Measurements from ENCODE around the gene HMOX1. TPM values are rescaled to one million over a fixed set of nuclear protein-coding genes. Genes with fewer than 3 reads are reported as not detected.
A peak's percentile ranks its signal among the peaks of the same experiment; 100 is the strongest.
"Not testable (repeated sequence)": the region's sequence is repeated elsewhere in the genome, so short reads cannot be mapped to it uniquely, and the experiment has no call there.

HMOX1 gene
- total RNA-seq, 1 experiment from 2014 or later, result 167 TPM

DNA sequence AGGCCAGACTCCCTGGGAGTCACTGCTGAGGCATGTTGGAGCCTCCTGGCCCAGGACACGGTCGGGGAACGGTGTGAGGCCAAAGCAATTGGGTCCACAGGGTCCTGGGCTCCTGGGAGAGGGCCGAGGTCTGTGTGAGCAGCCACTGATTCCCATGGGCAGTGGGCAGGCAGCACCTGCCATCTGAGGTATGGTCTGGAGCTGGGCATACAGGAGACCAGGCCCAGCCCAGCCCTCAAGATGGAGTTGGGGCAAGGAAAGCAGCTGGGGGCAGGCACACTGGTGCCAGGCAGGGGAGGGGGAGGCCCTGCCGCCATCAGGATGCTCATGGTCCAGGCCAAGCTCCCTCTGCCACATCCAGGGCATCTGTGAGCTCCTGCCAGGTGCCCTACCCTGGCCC is 32.2 kb upstream of the HMOX1 start:
- in situ Hi-C loops (cut with HindIII; ENCODE audit: low pct_unique_long_range_greater_than_20kb, low sequenced_read_pairs), result no loop called here
- no peak for DNase-seq (ENCODE audit: low read depth)

DNA sequence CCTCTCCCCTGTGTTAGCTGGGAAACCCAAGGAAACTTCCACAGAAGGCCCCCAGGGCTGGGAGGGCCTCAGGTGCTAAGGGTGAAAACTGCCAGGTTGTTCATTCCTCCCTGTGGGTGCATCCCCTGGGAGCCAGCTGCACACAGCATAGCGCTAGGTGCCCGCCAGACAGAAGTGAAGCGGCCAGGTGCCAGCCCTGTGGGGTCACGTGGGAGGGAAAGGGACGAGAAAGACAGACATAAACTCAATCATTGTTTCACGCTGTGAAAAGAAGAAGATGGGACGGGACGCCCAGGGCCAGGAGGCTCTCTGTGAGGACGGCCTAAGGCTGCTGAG is 31.6 kb upstream of the HMOX1 start:
- in situ Hi-C loops (cut with HindIII; ENCODE audit: low pct_unique_long_range_greater_than_20kb, low sequenced_read_pairs), result no loop called here
- DNase-seq (ENCODE audit: low read depth), result no peak

DNA sequence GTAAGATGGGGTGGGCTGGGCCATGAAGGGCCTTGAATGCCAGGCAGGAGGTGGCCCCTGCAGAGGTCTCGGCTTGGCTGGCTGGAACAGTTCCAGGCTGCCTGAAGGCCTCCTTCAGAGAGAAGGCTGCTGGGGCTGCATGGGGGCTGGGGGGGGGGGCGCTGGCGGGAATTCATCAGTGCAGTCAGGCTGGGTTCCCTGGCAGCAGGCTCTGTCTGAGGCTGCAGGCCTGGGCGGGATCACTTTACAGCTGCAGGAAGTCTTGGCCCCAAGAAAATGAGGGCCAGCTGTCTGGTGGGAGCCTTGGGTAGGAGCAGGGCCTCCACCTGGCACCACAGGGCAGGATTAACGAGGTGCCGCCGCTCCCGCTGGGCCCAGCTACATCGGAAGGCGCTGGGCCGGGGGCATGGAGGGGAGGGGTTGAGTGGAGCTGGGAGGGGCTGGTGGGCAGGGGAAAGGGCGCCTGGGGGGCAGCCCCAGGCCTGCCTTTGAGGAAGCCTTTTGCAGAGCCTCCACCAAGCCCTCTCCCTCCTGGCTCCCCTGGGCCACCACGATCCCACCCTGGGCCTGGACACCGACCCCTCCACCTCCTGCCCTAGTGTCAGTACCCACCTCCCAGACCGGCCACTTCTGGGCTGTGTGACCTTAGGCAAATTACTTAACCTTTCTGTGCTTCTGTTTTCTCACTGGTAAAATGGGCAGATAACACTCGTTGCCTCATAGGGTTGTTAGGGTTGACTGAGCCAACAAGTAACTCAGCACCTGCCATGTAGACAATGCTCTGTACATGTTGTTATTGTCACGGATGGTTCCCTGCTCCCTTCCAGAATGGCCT is 31.0 kb upstream of the HMOX1 start:
- no peak for DNase-seq (ENCODE audit: low read depth)
- in situ Hi-C loops (cut with HindIII; ENCODE audit: low pct_unique_long_range_greater_than_20kb, low sequenced_read_pairs), result no loop called here

DNA sequence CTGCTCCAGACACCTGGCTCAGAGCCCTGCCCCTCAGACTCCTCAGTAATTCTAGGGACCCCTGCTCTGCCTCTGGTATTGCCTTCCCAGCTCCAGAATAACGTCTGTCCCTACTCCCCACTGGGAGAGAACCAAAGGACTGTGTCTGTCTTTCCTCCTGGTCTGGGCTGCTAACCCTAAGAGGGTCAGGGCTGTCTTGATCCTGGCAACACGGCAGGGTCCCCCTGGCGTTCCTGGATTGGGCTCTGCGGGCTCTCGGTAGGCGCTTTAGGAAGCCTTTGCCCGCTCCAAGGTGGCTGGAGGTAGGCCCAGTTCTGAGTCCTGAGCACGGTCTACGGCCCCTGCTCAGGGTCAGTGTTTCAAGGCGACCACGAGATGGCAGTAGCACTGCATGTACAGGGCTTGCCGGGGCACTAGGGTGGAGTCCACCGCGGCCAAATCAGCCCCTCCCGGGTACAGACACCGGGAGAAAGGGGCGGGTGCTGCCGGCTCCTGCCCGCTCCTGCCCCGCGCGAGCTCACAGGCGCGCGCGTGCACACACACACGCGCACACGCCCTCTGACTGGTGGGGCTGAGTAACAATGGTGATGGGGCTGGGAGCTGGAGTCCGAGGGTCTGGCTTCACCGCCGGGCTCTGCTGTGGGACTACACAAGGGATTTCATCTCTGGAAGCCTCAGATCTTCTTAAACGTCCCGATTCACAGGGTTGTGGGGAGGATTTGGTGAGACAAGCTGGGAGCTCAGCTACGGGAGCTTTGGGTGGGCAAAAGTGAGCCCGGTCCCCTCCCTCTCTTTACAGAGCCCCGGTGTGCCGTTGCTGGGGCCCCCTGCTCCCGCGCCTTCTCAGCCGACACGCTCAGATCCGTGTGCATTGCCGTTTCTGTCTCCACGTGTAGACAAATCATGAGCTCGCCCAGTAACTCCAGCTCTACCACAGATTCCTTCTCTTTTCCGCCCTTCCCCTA is 30.1 kb upstream of the HMOX1 start:
- in situ Hi-C loops (cut with HindIII; ENCODE audit: low pct_unique_long_range_greater_than_20kb, low sequenced_read_pairs), result no loop called here
- DNase-seq (ENCODE audit: low read depth), result peak; percentile 90

DNA sequence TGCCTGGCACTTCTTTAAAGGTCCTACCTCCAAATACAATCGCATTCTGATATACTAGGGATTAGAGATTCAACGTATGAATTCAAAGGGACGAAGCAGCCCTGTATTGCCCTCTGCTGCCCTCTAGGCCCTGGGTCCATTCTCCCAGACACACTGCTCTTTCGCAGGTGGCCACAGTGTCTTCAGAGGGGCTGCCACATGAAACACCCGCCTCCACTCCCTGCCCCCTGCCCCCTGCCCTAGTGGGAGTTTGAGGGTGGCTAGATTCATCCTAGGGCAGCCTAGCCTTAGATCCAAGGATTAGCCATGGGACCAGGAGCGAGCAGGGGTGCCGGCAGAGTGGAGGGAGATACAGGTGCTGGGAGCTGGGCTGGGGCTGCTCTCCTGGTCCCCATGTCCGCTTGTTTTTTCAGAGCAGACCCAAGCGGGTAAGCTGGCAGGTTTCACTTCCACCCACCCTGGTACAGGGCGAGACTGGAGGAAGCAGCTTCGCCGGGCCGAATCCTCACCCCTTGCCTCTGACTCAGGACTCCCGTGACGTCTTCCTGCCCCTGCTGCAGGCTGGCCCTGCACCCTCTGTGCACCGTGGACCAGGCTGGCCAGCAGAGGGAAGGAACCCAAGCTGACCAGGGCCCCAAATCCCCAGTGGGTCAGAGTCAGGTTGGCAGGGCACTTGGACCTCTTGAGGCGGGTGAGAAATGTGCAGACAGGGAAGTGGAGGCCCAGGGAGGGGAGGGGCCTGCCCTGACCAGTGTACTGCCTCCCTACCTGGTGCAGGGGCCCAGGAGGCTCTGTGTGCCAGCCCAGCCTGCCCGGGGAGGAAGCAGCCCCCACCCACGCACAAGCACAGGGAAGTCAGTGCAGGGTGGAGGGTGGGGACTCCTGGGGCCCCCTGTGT is 28.4 kb upstream of the HMOX1 start:
- in situ Hi-C loops (cut with HindIII; ENCODE audit: low pct_unique_long_range_greater_than_20kb, low sequenced_read_pairs), result no loop called here

DNA sequence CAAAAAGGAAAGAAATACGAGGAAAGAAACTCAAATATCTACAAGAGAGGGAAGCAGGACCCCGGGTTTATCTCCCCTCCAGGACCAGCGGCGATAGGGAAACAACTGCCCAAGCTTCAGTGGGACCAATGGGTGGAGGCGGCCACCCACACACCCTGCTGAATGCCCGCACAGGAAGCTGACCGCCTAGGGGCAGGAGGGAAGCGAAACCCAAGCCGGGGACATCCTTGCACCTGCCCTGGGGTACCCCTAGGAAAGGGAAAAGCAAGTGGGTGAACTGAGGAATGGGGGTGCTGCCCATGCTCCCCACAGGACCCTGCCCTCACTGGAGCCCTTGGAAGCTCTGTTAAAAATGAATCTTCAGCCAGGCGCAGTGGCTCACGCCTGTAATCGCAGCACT is 27.6 kb upstream of the HMOX1 start:
- in situ Hi-C loops (cut with HindIII; ENCODE audit: low pct_unique_long_range_greater_than_20kb, low sequenced_read_pairs), result no loop called here
- no peak for DNase-seq (ENCODE audit: low read depth)

More for the DNA sequence above, 28.4 kb upstream of the HMOX1 start:
- no peak for DNase-seq (ENCODE audit: low read depth)

DNA sequence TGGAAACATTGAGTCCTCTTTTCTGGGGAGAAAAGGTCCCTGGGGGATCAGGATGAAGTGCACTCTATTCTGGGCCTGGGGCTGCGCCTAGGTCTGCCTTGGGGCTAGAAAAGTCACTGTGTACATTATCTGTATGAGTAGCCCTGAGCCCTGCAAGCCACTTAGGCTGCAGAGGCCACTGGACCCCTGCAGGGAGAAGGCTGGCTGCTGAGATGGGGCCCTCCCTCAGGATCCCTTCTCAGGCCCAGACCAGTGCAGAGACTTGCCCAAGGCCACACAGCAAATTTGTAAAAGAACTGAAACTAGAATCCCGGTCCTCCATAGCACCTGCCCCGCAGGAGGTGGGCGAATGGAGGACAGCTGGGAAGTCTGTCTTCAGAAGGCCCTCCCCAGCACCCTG is 26.8 kb upstream of the HMOX1 start:
- in situ Hi-C loops (cut with HindIII; ENCODE audit: low pct_unique_long_range_greater_than_20kb, low sequenced_read_pairs), result no loop called here
- DNase-seq (ENCODE audit: low read depth), result no peak

DNA sequence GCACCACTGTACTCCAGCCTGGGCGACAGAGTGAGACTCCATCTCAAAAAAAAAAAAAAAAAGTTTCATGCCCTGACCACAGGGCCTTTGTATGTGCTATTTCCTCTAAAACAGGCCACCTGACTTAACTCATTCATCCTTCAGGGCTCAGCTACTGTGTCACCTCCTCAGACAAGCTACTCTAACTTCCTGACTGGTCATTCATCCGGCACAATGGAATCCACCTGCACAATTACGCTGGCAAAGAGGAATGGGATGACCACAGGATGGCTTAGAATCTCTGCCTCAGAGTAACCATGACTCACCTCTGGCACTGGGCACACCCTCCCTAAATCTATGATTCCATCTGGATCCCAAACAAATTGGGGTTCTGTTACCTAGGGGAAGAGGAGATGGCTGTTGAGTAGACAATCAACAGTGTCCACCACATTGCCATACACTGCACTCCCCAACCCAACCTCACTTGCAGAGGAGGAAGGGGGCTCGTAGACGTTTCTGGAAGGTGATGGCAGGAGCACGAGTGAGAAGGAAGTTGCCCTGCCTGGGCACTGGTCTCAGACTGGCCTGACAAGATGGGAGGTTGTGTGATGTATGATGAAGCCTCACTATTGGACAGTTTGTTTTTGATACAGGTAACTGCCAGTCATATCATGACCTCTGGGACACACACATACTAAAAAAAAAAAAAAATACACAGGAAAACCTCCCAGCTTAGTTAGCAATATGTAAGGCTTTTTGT is 22.8 kb upstream of the HMOX1 start:
- in situ Hi-C loops (cut with HindIII; ENCODE audit: low pct_unique_long_range_greater_than_20kb, low sequenced_read_pairs), result no loop called here

DNA sequence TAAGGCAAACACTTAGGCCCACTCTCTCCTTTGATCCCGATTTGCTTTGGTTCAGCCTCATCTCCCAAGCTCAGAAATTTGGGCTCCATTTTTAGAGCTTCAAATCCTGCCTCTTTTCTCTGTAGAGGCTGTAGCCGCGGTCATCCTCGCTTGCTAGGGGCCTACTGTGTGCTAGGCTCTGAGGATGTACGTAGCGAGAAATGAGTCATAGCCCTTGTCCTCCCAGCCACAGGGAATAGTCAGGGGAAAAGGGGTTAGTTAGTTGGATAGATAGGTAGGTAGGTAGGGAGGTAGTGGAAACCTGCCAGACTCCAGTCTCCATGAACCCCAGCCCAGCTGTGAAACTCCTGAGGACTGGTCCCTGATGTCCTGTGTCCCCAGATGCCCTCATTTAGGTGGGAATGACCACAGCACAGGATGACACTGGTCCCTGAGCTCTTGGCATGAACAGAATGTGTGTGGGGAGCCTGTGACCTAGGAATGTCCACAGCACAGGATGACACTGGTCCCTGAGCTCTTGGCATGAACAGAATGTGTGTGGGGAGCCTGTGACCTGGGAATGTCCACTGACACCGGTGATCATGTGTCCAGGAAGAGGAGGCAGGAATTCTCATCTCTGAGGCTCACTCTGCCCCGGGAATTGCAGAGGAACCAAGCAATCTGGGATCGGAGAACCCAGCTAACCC is 21.4 kb upstream of the HMOX1 start:
- no peak for DNase-seq (ENCODE audit: low read depth)
- in situ Hi-C loops (cut with HindIII; ENCODE audit: low pct_unique_long_range_greater_than_20kb, low sequenced_read_pairs), result no loop called here

More for the DNA sequence above, 22.8 kb upstream of the HMOX1 start:
- peak; percentile 72 for DNase-seq (ENCODE audit: low read depth)

DNA sequence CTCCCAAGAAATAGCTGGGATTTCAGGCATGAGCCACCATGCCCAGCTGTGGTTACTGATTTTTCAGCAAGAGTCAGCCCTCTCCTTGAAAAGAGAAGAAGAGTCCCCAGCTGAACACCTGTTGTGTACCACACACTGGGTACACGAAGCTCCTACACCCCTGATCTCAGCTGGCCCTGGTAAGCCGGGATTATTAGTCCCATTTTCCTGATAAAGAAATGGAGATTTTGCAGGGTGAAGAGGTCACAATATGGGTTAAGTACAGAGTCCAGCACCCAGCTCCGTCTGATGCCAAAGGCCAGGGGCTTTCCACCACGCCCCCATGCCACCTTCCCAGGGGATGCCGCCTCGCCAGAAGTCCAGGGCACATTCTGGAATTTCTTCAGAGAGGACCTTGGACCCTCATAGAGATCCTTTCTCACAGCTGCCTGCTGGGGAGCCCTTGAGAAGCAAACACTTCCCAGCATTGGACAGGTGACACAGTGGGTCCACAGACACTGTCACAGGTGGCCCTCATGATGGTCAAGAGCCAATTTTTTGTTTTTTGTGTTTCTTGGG is 19.8 kb upstream of the HMOX1 start:
- in situ Hi-C loops (cut with HindIII; ENCODE audit: low pct_unique_long_range_greater_than_20kb, low sequenced_read_pairs), result no loop called here
- DNase-seq (ENCODE audit: low read depth), result no peak

DNA sequence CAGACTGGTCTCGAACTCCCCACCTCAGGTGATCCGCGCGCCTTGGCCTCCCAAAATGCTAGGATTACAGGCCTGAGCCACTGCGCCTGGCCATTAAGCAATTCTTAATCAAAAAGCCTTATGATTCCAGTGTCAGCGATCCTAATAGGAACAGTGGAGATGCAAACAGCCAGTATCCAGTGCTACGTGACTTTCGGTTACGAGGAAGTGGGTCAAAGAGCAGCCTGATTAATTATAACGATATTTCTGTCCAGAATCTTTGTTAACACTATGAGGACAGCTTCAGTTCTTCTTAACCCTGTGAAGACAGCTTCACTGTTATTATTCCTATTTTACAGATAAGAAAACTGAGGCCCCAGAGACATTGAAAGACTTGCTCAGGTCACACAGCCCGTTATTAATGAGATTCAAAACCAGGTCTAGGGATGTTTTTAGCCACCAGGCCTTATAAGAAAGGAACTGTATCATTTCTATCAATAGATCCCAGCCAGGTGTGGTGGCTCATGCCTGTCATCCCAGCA is 17.3 kb upstream of the HMOX1 start:
- in situ Hi-C loops (cut with HindIII; ENCODE audit: low pct_unique_long_range_greater_than_20kb, low sequenced_read_pairs), result no loop called here
- DNase-seq (ENCODE audit: low read depth), result no peak

DNA sequence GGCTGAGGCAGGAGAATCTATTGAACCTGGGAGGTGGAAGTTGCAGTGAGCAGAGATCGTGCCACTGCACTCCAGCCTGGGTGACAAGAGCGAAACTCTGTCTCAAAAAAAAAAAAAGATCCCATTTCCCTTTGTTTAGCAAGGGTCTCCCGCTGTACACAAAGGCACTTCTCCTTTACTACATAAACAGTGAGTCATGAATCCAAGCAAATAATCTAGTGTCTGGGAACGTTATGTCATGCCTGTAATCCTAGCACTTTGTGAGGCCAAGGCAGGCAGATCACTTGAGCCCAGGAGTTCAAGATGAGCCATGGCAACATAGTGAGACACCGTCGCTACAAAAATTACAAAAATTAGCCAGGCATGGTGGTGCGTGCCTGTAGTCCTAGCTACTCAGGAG is 16.7 kb upstream of the HMOX1 start:
- DNase-seq (ENCODE audit: low read depth), result peak; percentile 92

DNA sequence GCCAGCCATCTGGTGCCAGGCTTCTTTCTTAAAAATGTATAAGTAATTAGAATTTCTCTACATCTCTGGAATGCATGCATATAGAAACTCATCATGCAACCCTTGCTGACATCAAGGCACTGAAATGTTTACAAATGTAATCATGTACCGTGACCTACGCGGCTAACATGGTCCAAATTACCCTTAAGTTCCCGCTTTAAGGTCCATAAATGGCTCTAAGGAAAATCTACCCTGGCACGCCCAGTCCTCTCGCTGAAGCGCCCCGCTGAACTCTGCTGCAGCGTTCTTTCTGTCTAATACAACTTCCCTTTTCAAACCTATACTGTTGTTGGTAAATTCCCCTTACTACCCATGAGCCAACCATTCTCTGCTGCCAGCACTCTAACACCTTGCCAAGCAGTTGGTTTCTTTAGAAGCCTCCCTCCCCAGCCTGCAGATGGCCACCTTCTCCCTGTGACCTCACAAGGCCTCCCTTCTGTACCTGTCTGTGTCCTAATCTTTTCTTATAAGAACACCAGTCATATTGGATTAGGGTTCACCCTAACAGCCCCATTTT is 13.5 kb upstream of the HMOX1 start:
- in situ Hi-C loops (cut with HindIII; ENCODE audit: low pct_unique_long_range_greater_than_20kb, low sequenced_read_pairs), result no loop called here
- DNase-seq (ENCODE audit: low read depth), result no peak

More for the DNA sequence above, 16.7 kb upstream of the HMOX1 start:
- in situ Hi-C loops (cut with HindIII; ENCODE audit: low pct_unique_long_range_greater_than_20kb, low sequenced_read_pairs), result not testable (repeated sequence)

DNA sequence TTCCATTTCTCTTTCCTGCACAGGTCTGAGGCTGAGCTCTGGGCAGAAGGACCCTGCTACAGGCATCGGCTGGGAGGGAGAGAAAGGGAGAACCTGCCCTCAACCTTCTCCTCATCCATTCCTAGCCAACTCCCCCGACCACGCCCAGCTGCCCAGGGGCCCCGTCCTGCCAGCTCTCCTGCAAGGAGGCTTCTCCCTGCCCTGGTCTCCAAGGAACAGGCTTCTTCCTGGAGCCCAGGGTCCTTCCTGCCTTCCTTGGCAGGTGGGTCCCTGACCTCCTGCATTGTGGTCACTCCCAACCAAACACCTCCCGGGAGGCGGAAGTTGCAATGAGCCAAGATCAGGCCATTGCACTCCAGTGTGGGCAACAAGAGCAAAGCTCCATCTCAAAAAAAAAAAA is 12.5 kb upstream of the HMOX1 start:
- in situ Hi-C loops (cut with HindIII; ENCODE audit: low pct_unique_long_range_greater_than_20kb, low sequenced_read_pairs), result no loop called here
- no peak for DNase-seq (ENCODE audit: low read depth)

DNA sequence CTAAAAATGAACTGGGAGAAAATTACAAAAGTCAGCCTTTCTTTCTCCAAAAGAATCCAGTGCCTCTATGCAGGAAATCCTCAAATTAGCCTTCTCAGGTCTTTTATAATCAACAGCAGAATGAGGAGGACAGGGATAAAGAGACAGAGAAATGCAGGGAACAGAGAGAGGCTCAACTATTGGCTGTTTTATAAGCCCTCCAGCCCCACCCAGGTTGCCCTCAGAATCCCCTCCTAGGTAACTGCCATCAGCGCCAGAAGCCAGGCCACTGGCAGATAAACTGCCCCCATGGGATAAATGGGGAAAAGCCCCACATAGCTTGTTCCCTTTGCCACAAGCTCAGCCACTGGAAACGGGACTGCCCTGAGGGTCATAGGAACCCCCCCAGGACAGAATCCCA is 10.9 kb upstream of the HMOX1 start:
- no peak for DNase-seq (ENCODE audit: low read depth)
- in situ Hi-C loops (cut with HindIII; ENCODE audit: low pct_unique_long_range_greater_than_20kb, low sequenced_read_pairs), result no loop called here

DNA sequence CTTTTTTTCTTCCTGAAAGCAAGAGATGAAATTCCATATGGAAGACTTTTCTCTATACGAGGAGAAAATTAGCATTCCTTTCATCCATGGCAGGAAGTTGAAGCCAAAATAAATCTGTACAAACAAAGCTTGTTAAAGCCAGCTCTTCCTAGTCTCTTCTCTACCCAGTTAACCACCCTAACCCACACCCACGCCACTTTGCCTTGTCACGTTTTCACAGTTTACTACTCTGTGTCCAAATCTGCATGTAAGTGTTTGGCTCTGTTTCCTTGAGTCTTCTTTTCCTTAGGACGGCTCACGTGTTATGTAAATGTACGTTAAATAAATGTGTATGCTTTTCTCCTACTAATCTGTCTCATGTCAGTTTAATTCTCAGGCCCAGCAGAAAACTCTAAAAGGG is 7.1 kb upstream of the HMOX1 start:
- in situ Hi-C loops (cut with HindIII; ENCODE audit: low pct_unique_long_range_greater_than_20kb, low sequenced_read_pairs), result no loop called here
- DNase-seq (ENCODE audit: low read depth), result no peak

DNA sequence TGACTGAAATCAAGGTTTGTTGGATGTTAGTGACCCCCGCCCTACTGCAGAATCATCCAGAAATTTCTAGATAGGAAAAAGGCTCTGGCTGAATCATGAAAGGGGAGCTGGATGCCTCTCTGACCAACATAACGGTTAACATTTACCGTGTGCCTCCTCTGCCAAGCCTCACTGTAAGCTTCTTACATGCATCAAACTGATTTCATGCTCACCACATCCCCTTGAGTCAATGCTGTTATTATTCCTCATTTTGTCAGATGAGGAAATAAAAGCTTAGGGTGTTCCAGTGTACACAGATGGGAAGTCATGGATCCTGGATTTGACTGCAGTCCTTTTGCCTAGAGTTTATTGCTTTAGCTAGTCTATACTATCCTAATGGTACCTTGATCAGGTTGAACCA is 5.9 kb upstream of the HMOX1 start:
- DNase-seq (ENCODE audit: low read depth), result no peak
- in situ Hi-C loops (cut with HindIII; ENCODE audit: low pct_unique_long_range_greater_than_20kb, low sequenced_read_pairs), result no loop called here
